ENCODE measurements around the gene TIGD1. TPM values are rescaled to one million over a fixed set of nuclear protein-coding genes. Genes with fewer than 3 reads are reported as not detected.

Gene TIGD1
- total and polyA plus RNA-seq, 2 experiments from 2014 or later: 7.6 to 9.3 TPM

GRCh38 chr2:232511336-232511890, 38.9 kb downstream of the TIGD1 start:
- Mint-ChIP-seq H3K9me3 (no peaks in the 10 kb centered on the region; the same call in 2 of the 3 replicates), H3K27me3 (ENCODE audit: insufficient read depth, low read depth, poor library complexity) (peaks cover 16% of the 10 kb centered on the region), H3K27ac (no peak overlapping the region), H3K4me1 (peaks cover 10% of the 10 kb centered on the region), H3K4me3 (no peak overlapping the region), H3K36me3 (ENCODE audit: low read depth) (no peaks in the 10 kb centered on the region)
- Histone ChIP-seq H3F3A (replicated peaks; ENCODE audit: low read depth) (0 out of 2 replicates have a peak, but pooled peaks cover 2% of the 10 kb centered on the region), H3K27me3 (ENCODE audit: insufficient read depth) (0 out of 2 replicates have a peak, but pooled peaks cover 2% of the 10 kb centered on the region), H4K20me1 (replicated peaks; ENCODE audit: insufficient read depth) (no peaks in the 10 kb centered on the region), H3K36me3 (ENCODE audit: insufficient read depth) (no peaks in the 10 kb centered on the region), H3K79me2 (replicated peaks; ENCODE audit: insufficient read depth) (no peaks in the 10 kb centered on the region), H3K9me2 (ENCODE audit: insufficient read depth) (no peaks in the 10 kb centered on the region), H3K4me3 (no peak overlapping the region), H2AFZ (no peak overlapping the region), H3K4me1 (ENCODE audit: insufficient read depth) (no peaks in the 10 kb centered on the region), H3K27ac (ENCODE audit: low read depth) (no peak overlapping the region), H3K4me2 (no peak overlapping the region)
- ATAC-seq (no peak), DNase-seq (ENCODE audit: low spot score) (no peak)
- TF ChIP-seq, protein P1, sequence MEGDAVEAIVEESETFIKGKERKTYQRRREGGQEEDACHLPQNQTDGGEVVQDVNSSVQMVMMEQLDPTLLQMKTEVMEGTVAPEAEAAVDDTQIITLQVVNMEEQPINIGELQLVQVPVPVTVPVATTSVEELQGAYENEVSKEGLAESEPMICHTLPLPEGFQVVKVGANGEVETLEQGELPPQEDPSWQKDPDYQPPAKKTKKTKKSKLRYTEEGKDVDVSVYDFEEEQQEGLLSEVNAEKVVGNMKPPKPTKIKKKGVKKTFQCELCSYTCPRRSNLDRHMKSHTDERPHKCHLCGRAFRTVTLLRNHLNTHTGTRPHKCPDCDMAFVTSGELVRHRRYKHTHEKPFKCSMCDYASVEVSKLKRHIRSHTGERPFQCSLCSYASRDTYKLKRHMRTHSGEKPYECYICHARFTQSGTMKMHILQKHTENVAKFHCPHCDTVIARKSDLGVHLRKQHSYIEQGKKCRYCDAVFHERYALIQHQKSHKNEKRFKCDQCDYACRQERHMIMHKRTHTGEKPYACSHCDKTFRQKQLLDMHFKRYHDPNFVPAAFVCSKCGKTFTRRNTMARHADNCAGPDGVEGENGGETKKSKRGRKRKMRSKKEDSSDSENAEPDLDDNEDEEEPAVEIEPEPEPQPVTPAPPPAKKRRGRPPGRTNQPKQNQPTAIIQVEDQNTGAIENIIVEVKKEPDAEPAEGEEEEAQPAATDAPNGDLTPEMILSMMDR (conservative IDR thresholded peaks at IDR 0.05; ENCODE audit: low read depth in 2 of 2): no peak
- TF ChIP-seq, protein P2, sequence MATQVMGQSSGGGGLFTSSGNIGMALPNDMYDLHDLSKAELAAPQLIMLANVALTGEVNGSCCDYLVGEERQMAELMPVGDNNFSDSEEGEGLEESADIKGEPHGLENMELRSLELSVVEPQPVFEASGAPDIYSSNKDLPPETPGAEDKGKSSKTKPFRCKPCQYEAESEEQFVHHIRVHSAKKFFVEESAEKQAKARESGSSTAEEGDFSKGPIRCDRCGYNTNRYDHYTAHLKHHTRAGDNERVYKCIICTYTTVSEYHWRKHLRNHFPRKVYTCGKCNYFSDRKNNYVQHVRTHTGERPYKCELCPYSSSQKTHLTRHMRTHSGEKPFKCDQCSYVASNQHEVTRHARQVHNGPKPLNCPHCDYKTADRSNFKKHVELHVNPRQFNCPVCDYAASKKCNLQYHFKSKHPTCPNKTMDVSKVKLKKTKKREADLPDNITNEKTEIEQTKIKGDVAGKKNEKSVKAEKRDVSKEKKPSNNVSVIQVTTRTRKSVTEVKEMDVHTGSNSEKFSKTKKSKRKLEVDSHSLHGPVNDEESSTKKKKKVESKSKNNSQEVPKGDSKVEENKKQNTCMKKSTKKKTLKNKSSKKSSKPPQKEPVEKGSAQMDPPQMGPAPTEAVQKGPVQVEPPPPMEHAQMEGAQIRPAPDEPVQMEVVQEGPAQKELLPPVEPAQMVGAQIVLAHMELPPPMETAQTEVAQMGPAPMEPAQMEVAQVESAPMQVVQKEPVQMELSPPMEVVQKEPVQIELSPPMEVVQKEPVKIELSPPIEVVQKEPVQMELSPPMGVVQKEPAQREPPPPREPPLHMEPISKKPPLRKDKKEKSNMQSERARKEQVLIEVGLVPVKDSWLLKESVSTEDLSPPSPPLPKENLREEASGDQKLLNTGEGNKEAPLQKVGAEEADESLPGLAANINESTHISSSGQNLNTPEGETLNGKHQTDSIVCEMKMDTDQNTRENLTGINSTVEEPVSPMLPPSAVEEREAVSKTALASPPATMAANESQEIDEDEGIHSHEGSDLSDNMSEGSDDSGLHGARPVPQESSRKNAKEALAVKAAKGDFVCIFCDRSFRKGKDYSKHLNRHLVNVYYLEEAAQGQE (IDR thresholded peaks at IDR 0.05; ENCODE audit: unreplicated experiment): no peak
- TF ChIP-seq CREB1 (CRISPR knock-in tag; IDR thresholded peaks at IDR 0.05; ENCODE audit: low read depth): no peak
- no peak for TF ChIP-seq NANOG (IDR thresholded peaks at IDR 0.05; ENCODE audit: borderline replicate concordance)
- TF ChIP-seq, protein P3, sequence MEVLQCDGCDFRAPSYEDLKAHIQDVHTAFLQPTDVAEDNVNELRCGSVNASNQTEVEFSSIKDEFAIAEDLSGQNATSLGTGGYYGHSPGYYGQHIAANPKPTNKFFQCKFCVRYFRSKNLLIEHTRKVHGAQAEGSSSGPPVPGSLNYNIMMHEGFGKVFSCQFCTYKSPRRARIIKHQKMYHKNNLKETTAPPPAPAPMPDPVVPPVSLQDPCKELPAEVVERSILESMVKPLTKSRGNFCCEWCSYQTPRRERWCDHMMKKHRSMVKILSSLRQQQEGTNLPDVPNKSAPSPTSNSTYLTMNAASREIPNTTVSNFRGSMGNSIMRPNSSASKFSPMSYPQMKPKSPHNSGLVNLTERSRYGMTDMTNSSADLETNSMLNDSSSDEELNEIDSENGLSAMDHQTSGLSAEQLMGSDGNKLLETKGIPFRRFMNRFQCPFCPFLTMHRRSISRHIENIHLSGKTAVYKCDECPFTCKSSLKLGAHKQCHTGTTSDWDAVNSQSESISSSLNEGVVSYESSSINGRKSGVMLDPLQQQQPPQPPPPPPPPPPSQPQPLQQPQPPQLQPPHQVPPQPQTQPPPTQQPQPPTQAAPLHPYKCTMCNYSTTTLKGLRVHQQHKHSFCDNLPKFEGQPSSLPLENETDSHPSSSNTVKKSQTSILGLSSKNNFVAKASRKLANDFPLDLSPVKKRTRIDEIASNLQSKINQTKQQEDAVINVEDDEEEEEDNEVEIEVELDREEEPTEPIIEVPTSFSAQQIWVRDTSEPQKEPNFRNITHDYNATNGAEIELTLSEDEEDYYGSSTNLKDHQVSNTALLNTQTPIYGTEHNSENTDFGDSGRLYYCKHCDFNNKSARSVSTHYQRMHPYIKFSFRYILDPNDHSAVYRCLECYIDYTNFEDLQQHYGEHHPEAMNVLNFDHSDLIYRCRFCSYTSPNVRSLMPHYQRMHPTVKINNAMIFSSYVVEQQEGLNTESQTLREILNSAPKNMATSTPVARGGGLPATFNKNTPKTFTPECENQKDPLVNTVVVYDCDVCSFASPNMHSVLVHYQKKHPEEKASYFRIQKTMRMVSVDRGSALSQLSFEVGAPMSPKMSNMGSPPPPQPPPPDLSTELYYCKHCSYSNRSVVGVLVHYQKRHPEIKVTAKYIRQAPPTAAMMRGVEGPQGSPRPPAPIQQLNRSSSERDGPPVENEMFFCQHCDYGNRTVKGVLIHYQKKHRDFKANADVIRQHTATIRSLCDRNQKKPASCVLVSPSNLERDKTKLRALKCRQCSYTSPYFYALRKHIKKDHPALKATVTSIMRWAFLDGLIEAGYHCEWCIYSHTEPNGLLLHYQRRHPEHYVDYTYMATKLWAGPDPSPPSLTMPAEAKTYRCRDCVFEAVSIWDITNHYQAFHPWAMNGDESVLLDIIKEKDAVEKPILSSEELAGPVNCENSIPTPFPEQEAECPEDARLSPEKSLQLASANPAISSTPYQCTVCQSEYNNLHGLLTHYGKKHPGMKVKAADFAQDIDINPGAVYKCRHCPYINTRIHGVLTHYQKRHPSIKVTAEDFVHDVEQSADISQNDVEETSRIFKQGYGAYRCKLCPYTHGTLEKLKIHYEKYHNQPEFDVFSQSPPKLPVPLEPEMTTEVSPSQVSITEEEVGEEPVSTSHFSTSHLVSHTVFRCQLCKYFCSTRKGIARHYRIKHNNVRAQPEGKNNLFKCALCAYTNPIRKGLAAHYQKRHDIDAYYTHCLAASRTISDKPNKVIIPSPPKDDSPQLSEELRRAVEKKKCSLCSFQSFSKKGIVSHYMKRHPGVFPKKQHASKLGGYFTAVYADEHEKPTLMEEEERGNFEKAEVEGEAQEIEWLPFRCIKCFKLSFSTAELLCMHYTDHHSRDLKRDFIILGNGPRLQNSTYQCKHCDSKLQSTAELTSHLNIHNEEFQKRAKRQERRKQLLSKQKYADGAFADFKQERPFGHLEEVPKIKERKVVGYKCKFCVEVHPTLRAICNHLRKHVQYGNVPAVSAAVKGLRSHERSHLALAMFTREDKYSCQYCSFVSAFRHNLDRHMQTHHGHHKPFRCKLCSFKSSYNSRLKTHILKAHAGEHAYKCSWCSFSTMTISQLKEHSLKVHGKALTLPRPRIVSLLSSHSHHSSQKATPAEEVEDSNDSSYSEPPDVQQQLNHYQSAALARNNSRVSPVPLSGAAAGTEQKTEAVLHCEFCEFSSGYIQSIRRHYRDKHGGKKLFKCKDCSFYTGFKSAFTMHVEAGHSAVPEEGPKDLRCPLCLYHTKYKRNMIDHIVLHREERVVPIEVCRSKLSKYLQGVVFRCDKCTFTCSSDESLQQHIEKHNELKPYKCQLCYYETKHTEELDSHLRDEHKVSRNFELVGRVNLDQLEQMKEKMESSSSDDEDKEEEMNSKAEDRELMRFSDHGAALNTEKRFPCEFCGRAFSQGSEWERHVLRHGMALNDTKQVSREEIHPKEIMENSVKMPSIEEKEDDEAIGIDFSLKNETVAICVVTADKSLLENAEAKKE (CRISPR knock-in tag; IDR thresholded peaks at IDR 0.05): no peak
- no peak for TF ChIP-seq POLR2AphosphoS5 (IDR thresholded peaks at IDR 0.05; ENCODE audit: low read depth)
- TF ChIP-seq ZNF331 (CRISPR knock-in tag; IDR thresholded peaks at IDR 0.05; ENCODE audit: low read depth): no peak
- TF ChIP-seq JUNB (IDR thresholded peaks at IDR 0.05; ENCODE audit: unreplicated experiment): no peak
- no peak for TF ChIP-seq EZH2phosphoT487 (IDR thresholded peaks at IDR 0.05; ENCODE audit: unreplicated experiment)
- TF ChIP-seq EZH2 (IDR thresholded peaks at IDR 0.05; ENCODE audit: low read depth, unreplicated experiment): no peak
- TF ChIP-seq ETS1 (IDR thresholded peaks at IDR 0.05): no peak
- no peak for TF ChIP-seq STAT1 (IDR thresholded peaks at IDR 0.05; ENCODE audit: unreplicated experiment)
- no peak for TF ChIP-seq ZNF114 (CRISPR knock-in tag; IDR thresholded peaks at IDR 0.05)

Measured in GM23338 (cell line).